T-helper 2 cell treated with Interferon-gamma antibody and Interleukin-4, amounts not matched to agents 100 ng/mL and 5 ng/mL, for 36 hours (primary cell): ENCODE results near the gene GSE1. TPM values are rescaled to one million over a fixed set of nuclear protein-coding genes. Genes with fewer than 3 reads are reported as not detected.

ENCODE experiments used
- intact Hi-C: fragments of 100-400 bp; cut with micrococcal nuclease; formaldehyde crosslinking; loops from one replicate; pipeline ENCODE4 v1.15.1; 2023
- total RNA-seq: library from RNA; stranded (reverse); gene quantifications from 2 replicates; pipeline ENCODE4 v1.2.3, GENCODE V29; 2022

GSE1 gene
- total RNA-seq, 1 donor from 2014 or later: 56.9 TPM

GRCh38 chr16:85644093-85644712, 31.1 kb downstream of the GSE1 start:
- intact Hi-C loops: no loop called here

GRCh38 chr16:85645021-85645589, 32.0 kb downstream of the GSE1 start:
- intact Hi-C loops: no loop called here

- intact Hi-C loops: no loop called here
These were observed 33.3 kb downstream of the GSE1 start for GRCh38 chr16:85646358-85646907.

- intact Hi-C loops: no loop called here
These were observed 33.9 kb downstream of the GSE1 start for GRCh38 chr16:85646976-85647375.

GRCh38 chr16:85648070-85648714, 35.1 kb downstream of the GSE1 start:
- intact Hi-C loops: no loop called here

GRCh38 chr16:85648805-85649204, 35.7 kb downstream of the GSE1 start:
- intact Hi-C loops: no loop called here

GRCh38 chr16:85649411-85650134, 36.5 kb downstream of the GSE1 start:
- intact Hi-C loops: no loop called here

- intact Hi-C loops: no loop called here
These were observed 37.2 kb downstream of the GSE1 start for GRCh38 chr16:85650135-85650843.

- intact Hi-C loops: no loop called here
These were observed 37.9 kb downstream of the GSE1 start for GRCh38 chr16:85650844-85651628.

GRCh38 chr16:85651629-85652430, 38.7 kb downstream of the GSE1 start:
- intact Hi-C loops: no loop called here

- intact Hi-C loops: no loop called here
These were observed 39.5 kb downstream of the GSE1 start for GRCh38 chr16:85652431-85653221.

GRCh38 chr16:85653290-85653891, 40.3 kb downstream of the GSE1 start:
- intact Hi-C loops: no loop called here

- intact Hi-C loops: no loop called here
These were observed 41.4 kb downstream of the GSE1 start for GRCh38 chr16:85654251-85655095.

- intact Hi-C loops: no loop called here
These were observed 42.4 kb downstream of the GSE1 start for GRCh38 chr16:85655216-85656129.

- intact Hi-C loops: no loop called here
These were observed 43.5 kb downstream of the GSE1 start for GRCh38 chr16:85656351-85657266.
